NCI-H345 treated with DMSO at 0.1 percent for 48 hours (cell line): ENCODE data around the gene CFAP97D2.
"Not testable (repeated sequence)": the region's sequence is repeated elsewhere in the genome, so short reads cannot be mapped to it uniquely, and the experiment has no call there.

Experiments used
- DNase-seq: peaks from one replicate; lab custom pipeline; 2025; ENCODE audit not compliant: unreplicated experiment; lab: John Stamatoyannopoulos, UW

Gene CFAP97D2

GRCh38 chr13:114143806-114144605, 35.1 kb upstream of the CFAP97D2 start:
- DNase-seq: no peak

GRCh38 chr13:114144606-114145244, 34.3 kb upstream of the CFAP97D2 start:
- no peak for DNase-seq

GRCh38 chr13:114145256-114145655, 33.8 kb upstream of the CFAP97D2 start:
- no peak for DNase-seq

- DNase-seq: no peak
These were observed 33.3 kb upstream of the CFAP97D2 start for GRCh38 chr13:114145722-114146121.

- DNase-seq: no peak
These were observed 32.9 kb upstream of the CFAP97D2 start for GRCh38 chr13:114146173-114146572.

- DNase-seq: no peak
These were observed 32.4 kb upstream of the CFAP97D2 start for GRCh38 chr13:114146629-114147028.

- DNase-seq: no peak
These were observed 31.1 kb upstream of the CFAP97D2 start for GRCh38 chr13:114147803-114148520.

GRCh38 chr13:114148521-114148855, 30.6 kb upstream of the CFAP97D2 start:
- no peak for DNase-seq

GRCh38 chr13:114148886-114149285, 30.2 kb upstream of the CFAP97D2 start:
- not testable (repeated sequence) for DNase-seq

- peak; percentile 60 for DNase-seq
These were observed 29.0 kb upstream of the CFAP97D2 start for GRCh38 chr13:114149774-114150740.

GRCh38 chr13:114151031-114151430, 28.0 kb upstream of the CFAP97D2 start:
- DNase-seq: no peak

- DNase-seq: peak; percentile 21
These were observed 27.3 kb upstream of the CFAP97D2 start for GRCh38 chr13:114151565-114152284.

- DNase-seq: no peak
These were observed 26.8 kb upstream of the CFAP97D2 start for GRCh38 chr13:114152285-114152645.

GRCh38 chr13:114152831-114153371, 26.2 kb upstream of the CFAP97D2 start:
- DNase-seq: no peak

- no peak for DNase-seq
These were observed 25.5 kb upstream of the CFAP97D2 start for GRCh38 chr13:114153485-114154080.

GRCh38 chr13:114154476-114154875, 24.6 kb upstream of the CFAP97D2 start:
- DNase-seq: no peak

GRCh38 chr13:114155320-114155719, 23.7 kb upstream of the CFAP97D2 start:
- no peak for DNase-seq

- no peak for DNase-seq
These were observed 22.9 kb upstream of the CFAP97D2 start for GRCh38 chr13:114155926-114156883.
